Gastroesophageal sphincter (tissue), 4 donors: ENCODE data around the gene MKLN1. TPM values are rescaled to one million over a fixed set of nuclear protein-coding genes. Genes with fewer than 3 reads are reported as not detected.

Experiments used
- ATAC-seq: fragments of 150-250 bp; one replicate; pipeline ENCODE4 v1.9.1; 2016; ENCODE audit warnings: mild to moderate bottlenecking, moderate library complexity
- H3K27ac ChIP-seq, 4 donors: fragments of 200-600 bp; sonication (generic) in 3 of 4; 1 replicate in 3 of 4; 2 replicates in 1 of 4; pipeline ENCODE4 v1.5.1; 2016 to 2019
- H3K27me3 ChIP-seq: fragments of 200-600 bp; sonication (generic); one replicate; pipeline ENCODE4 v1.5.1; 2019
- H3K36me3 ChIP-seq, 2 donors: fragments of 200-600 bp; sonication (generic); one replicate each; pipeline ENCODE4 v1.5.1; 2019; ENCODE audit warnings: control low read depth in 1 of 2
- H3K4me1 ChIP-seq, 3 donors: fragments of 200-600 bp; sonication (generic); 1 replicate in 2 of 3; 2 replicates in 1 of 3; pipeline ENCODE4 v1.5.1; 2016 to 2019; ENCODE audit warnings: control low read depth in 2 of 3
- H3K4me3 ChIP-seq, 2 donors: fragments of 200-600 bp; sonication (generic); one replicate each; pipeline ENCODE4 v1.5.1; 2019; ENCODE audit warnings: mild to moderate bottlenecking in 1 of 2, moderate library complexity in 1 of 2
- H3K9me3 ChIP-seq, 3 donors: fragments of 200-600 bp; sonication (generic); one replicate each; pipeline ENCODE4 v1.5.1; 2017 to 2019; ENCODE audit warnings: control low read depth in 2 of 3
- EP300 ChIP-seq: sonication (generic); formaldehyde crosslinking; IDR thresholded peaks from one replicate; pipeline ENCODE4 v1.6.1; 2017; ENCODE audit warnings: antibody characterized with exemption, mild to moderate bottlenecking
- POLR2A ChIP-seq, 2 donors: fragments of 450-650 bp; IDR thresholded peaks; one replicate each; pipeline ENCODE4 v1.6.1; 2017; ENCODE audit warnings: antibody characterized with exemption in 2 of 2, mild to moderate bottlenecking in 2 of 2, moderate library complexity in 1 of 2
- POLR2AphosphoS5 ChIP-seq: sonication (generic); formaldehyde crosslinking; IDR thresholded peaks from one replicate; pipeline ENCODE4 v1.6.1; 2017; ENCODE audit warnings: antibody characterized with exemption
- WGBS, 2 donors: methylation state at CpG; one replicate each; pipeline ENCODE4 v1.1.5; 2018; ENCODE audit warnings: low coverage in 1 of 2; 5-methylcytosine and 5-hydroxymethylcytosine counted together
- total RNA-seq, 4 donors: library from RNA; depleted of rRNA; stranded (reverse); fragments of >200 nt; gene quantifications; one replicate each; pipeline ENCODE4 v1.1.0, GENCODE V29; 2016
- TF ChIP-seq, protein P1 (sequence below), 4 experiments: fragments of 200-600 bp in 2 of 4; fragments of 450-650 bp in 2 of 4; sonication (generic) in 1 of 4; IDR thresholded peaks; one replicate each; pipeline ENCODE4 v1.5.1; 2017 to 2019; ENCODE audit warnings: antibody characterized with exemption in 4 of 4, mild to moderate bottlenecking in 2 of 4, moderate library complexity in 2 of 4

The MKLN1 gene
- total RNA-seq, 4 donors from 2014 or later = 40.4 to 82.8 (median 58.6) TPM

DNA sequence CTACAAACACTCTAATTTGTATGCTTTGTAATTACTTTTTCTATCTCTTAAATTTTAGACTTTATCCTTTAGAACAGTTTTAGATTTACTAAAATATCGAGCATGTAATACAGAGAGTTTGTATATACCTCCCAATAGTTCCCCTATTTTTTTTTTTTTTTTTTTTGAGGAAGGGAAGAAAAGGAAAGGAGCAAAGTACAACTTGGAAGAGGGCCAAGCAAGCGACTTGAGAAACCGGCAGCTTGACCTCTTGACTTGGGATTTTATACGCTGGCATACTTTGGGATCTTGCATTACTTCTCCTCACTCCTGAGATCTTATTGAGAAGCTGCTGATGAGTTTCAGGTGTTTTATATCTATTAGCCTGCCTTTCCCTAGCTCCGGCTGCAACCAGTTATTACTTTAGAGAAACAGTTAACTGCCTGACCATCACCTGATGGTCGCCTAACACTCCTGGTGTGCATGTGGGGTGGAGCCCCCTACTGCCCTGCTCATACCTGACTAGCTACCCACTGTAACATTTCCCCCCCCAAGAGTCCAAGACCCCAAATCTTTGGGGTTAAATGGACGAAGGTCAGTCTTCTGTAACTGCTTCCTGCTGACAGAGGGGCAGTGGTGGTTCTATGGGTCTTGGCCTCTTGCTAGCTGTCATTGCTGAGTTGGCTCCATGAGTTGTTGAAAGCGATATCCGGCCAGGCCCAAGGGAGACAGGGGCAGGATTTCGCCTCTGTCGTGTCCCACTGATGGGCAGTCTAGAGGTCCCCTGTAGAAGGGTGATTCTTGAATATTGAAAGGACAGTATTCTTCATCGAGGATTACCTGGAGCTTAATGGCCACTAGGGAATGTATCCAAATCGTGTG lies 28.5 kb downstream of the MKLN1 start:
- Histone ChIP-seq H3K27me3 (no peaks in the 10 kb centered on the region), H3K4me1 (peaks cover 4 to 85% (median 9%) of the 10 kb centered on the region in 3 donors), H3K4me3 (no peak overlapping the region), H3K27ac (no peak overlapping the region), H3K36me3 (no peaks in the 10 kb centered on the region), H3K9me3 (no peaks in the 10 kb centered on the region)
- WGBS, 2 donors = 72 to 81% methylated on average over 6 to 8 of the region's 13 CpGs
- no peak for ATAC-seq
- no peak for TF ChIP-seq POLR2AphosphoS5
- TF ChIP-seq, protein P1, sequence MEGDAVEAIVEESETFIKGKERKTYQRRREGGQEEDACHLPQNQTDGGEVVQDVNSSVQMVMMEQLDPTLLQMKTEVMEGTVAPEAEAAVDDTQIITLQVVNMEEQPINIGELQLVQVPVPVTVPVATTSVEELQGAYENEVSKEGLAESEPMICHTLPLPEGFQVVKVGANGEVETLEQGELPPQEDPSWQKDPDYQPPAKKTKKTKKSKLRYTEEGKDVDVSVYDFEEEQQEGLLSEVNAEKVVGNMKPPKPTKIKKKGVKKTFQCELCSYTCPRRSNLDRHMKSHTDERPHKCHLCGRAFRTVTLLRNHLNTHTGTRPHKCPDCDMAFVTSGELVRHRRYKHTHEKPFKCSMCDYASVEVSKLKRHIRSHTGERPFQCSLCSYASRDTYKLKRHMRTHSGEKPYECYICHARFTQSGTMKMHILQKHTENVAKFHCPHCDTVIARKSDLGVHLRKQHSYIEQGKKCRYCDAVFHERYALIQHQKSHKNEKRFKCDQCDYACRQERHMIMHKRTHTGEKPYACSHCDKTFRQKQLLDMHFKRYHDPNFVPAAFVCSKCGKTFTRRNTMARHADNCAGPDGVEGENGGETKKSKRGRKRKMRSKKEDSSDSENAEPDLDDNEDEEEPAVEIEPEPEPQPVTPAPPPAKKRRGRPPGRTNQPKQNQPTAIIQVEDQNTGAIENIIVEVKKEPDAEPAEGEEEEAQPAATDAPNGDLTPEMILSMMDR (IDR thresholded peaks at IDR 0.05) = no peak
- no peak for TF ChIP-seq EP300
- TF ChIP-seq POLR2A (IDR thresholded peaks at IDR 0.05) = no peak

DNA sequence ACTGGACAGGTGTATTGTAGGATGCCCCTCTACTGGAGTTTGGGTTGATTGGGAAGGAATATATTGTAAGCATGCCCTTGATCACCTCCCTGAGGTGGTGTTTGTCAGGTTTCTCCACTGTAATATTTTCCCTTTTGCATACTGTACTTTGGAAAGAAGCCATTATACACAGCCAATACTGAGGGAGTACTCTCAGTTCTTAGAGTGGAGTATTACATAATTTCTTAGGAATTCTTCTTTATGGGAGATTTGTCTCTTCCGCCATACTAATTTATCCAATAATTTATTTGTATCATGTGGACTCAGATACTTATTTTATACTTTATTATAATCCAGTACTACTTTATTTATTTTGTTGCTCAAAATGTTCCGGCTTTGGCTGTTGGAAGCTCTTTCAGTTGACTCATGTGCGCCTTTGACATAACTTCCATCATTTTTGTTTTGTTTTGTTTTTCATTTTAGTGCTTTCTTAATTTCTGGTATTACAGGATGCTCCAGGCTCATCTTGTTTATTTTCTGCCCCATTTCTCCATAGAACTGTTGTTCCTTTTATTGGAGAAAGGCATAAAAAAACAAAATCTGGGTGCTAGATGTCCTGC lies 29.7 kb downstream of the MKLN1 start:
- no peak for TF ChIP-seq EP300
- TF ChIP-seq, protein P1 (IDR thresholded peaks at IDR 0.05) = no peak
- no peak for TF ChIP-seq POLR2A (IDR thresholded peaks at IDR 0.05)
- no peak for TF ChIP-seq POLR2AphosphoS5
- no peak for ATAC-seq
- H3K36me3 ChIP-seq = no peaks in the 10 kb centered on the region
- H3K4me3 ChIP-seq = no peak overlapping the region
- no peaks in the 10 kb centered on the region for H3K27me3 ChIP-seq
- 55 to 66% methylated on average over 2 to 3 of the region's 3 CpGs for WGBS, 2 donors
- peaks cover 4 to 86% (median 9%) of the 10 kb centered on the region in 3 donors for H3K4me1 ChIP-seq
- H3K27ac ChIP-seq = no peak overlapping the region
- no peaks in the 10 kb centered on the region for H3K9me3 ChIP-seq

DNA sequence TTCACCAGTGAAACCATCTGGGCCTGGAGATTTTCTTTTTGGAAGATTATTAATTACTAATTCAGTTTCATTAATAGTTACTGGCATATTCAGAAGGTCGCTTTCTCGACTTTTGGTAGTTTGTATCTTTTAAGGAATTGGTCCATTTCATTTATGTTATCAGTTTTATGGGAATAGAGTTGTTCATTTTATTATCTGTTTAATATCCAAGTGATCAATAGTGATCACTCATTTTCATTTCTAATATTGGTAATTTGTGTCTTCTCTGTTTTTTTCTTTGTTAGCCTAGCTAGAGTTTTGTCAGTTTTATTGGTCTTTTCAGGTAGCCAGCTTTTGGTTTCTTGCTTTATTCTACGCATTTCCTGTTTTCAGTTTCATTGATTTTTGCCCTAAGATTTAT lies 31.0 kb downstream of the MKLN1 start:
- no peaks in the 10 kb centered on the region for H3K9me3 ChIP-seq
- H3K27me3 ChIP-seq = no peaks in the 10 kb centered on the region
- TF ChIP-seq EP300 (no peak), POLR2AphosphoS5 (no peak), POLR2A (IDR thresholded peaks at IDR 0.05) (no peak)
- TF ChIP-seq, protein P1 (IDR thresholded peaks at IDR 0.05) = no peak
- H3K4me1 ChIP-seq = peaks cover 4 to 90% (median 13%) of the 10 kb centered on the region in 3 donors
- H3K4me3 ChIP-seq = no peak overlapping the region
- H3K36me3 ChIP-seq = no peaks in the 10 kb centered on the region
- whole genome bisulfite sequencing, 2 donors = 97 to 100% methylated on average over 3 of the region's 3 CpGs
- no peak for ATAC-seq
- H3K27ac ChIP-seq = no peak overlapping the region

DNA sequence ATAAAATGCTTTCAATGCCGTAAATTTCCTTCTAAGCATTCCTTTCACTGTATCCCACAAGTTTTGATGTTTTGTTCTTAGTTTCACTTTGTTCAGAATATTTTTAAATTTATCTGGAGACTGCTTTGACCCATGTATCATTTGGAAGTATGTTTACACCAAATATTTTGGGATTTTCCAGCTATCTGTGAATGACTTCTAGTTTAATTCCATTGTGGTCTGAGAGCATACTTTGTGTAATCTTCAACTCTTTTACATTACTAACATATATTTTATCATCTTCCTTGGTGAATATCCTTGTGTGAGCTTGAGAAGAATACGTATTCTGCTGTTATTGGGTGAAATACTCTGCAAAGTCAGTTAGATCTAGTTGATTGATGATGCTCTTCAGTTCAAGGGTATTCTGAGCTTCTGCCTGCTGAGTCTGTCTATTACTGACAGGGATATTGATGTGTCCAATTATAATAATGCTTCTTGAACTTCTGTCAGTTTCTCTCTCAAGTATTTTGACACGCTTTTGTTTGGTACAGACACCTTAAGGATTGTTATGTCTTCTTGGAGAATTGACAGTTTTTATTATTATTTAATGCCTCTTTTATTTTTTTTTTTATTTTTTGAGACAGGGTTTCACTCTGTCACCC lies 31.6 kb downstream of the MKLN1 start:
- Histone ChIP-seq H3K36me3 (no peaks in the 10 kb centered on the region), H3K9me3 (no peaks in the 10 kb centered on the region), H3K27me3 (no peaks in the 10 kb centered on the region), H3K4me1 (peaks cover 4 to 88% (median 13%) of the 10 kb centered on the region in 3 donors), H3K4me3 (no peak overlapping the region), H3K27ac (no peak overlapping the region)
- WGBS, 2 donors = 69 to 81% methylated on average over 2 to 3 of the region's 3 CpGs
- no peak for TF ChIP-seq POLR2A (IDR thresholded peaks at IDR 0.05)
- TF ChIP-seq POLR2AphosphoS5 = no peak
- TF ChIP-seq EP300 = no peak
- TF ChIP-seq, protein P1 (IDR thresholded peaks at IDR 0.05) = no peak
- no peak for ATAC-seq
